HG02885 (cell line): Measurements from ENCODE around the gene NCOA1.
"Not testable (repeated sequence)": the region's sequence is repeated elsewhere in the genome, so short reads cannot be mapped to it uniquely, and the experiment has no call there.

Experiments
- ATAC-seq: cut with Tn5 transposase; IDR thresholded peaks from one replicate; pipeline ENCODE4 v1.9.1; 2021; ENCODE audit warnings: mild to moderate bottlenecking; ENCODE audit not compliant: unreplicated experiment, poor library complexity

Gene NCOA1

GRCh38 chr2:24531610-24532009 lies 40.6 kb downstream of the NCOA1 start:
- not testable (repeated sequence) for ATAC-seq

DNA sequence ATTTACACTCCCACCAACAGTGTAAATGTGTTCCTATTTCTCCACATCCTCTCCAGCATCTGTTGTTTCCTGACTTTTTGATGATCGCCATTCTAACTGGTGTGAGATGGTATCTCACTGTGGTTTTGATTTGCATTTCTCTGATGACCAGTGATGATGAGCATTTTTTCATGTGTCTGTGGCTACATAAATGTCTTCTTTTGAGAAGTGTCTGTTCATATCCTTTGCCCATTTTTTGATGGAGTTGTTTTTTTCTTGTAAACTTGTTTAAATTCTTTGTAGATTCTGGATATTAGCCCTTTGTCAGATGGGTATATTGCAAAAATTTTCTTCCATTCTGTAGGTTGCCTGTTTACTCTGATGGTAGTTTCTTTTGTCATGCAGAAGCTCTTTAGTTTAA lies 41.0 kb downstream of the NCOA1 start:
- not testable (repeated sequence) for ATAC-seq

- not testable (repeated sequence) for ATAC-seq
Observed at GRCh38 chr2:24533574-24533973, 42.5 kb downstream of the NCOA1 start.

GRCh38 chr2:24538720-24539119 lies 47.7 kb downstream of the NCOA1 start:
- peak; percentile 62 for ATAC-seq

GRCh38 chr2:24539258-24539657 lies 48.2 kb downstream of the NCOA1 start:
- no peak for ATAC-seq

GRCh38 chr2:24540011-24540477 lies 49.0 kb downstream of the NCOA1 start:
- ATAC-seq, result no peak

- no peak for ATAC-seq
Observed at GRCh38 chr2:24541621-24542020, 50.6 kb downstream of the NCOA1 start.

GRCh38 chr2:24542269-24542872 lies 51.3 kb downstream of the NCOA1 start:
- ATAC-seq, result no peak

- no peak for ATAC-seq
Observed at GRCh38 chr2:24543252-24543651, 52.2 kb downstream of the NCOA1 start.

DNA sequence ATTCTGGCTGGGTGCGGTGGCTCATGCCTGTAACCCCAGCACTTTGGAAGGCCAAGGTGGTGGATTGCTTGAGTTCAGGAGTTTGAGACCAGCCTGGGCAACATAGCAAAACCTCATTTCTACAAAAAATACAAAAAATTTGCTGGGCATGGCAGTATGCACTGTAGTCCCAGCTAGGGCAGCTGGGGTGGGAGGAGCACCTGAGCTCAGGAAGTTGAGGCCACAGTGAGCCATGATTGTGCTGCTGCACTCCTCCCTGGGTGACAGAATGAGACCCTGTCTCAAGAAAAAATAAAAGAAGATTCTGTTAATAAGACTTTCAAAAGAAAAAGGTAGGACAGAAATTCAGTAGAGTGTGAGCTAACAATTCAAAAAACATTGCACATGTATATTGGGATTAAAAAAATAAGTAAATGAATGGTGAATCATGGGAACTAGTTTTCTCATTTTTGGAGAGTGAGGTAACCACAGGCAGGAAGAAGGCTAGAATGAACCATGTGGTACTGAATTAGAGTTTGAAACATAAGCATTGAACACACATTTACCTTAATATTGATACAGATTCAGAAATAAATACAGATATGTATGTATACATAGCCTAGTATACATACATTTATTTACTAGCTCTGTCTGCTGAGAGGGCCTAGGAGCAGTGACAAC lies 53.5 kb downstream of the NCOA1 start:
- ATAC-seq, result no peak

DNA sequence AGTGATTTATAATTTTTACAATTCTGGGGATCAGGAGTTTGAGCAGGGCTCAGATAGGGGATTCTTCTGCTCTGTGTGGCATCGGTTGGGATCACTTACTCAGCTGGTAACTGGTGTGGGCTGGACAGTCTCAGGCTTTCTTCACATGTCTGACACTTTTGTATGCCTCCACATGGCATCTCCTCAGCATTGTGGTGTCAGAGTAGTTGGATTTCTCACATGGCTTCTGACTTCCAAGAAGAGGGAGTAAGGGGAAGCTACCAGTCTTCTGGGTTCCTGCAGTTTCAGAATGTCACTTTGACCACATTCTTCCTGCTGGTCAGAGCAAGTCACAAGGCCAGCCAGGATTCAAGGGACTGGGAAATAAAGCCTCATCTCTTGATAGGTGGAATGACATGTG lies 55.6 kb downstream of the NCOA1 start:
- ATAC-seq, result no peak

DNA sequence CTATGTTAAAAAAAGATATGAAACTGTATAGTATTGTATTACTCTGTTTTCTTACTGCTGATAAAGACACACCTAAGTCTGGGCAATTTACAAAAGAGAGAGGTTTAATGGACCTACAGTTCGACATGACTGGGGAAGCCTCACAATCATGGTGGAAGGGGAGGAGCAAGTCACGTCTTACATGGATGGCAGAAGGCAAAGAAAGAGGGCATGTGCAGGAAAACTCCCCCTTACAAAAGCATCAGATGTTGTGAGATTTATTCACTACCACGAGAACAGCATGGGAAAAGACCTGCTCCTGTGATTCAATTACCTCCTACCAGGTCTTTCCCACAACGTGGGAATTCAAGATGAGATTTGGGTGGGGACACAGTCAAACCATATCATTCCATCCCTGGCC lies 57.0 kb downstream of the NCOA1 start:
- no peak for ATAC-seq

- not testable (repeated sequence) for ATAC-seq
Observed at GRCh38 chr2:24550301-24550700, 59.2 kb downstream of the NCOA1 start.

DNA sequence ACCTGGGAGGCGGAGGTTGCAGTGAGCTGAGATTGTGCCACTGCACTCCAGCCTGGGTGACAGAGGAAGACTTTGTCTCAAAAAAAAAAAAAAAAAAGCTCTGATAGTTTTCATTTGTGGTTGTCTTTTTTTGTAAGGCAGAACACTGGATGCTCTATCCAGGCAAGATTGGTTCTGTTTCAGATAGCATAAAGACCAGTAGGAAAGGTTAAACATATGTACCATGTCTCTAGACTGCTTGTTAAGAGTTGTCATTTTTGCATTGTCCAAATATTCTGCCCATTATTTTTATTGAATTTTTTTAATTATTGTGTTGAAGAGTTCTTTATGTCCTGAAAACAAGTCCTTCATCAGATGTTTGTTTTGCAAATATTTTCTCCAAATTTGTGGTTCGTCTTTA lies 60.0 kb downstream of the NCOA1 start:
- ATAC-seq, result no peak

DNA sequence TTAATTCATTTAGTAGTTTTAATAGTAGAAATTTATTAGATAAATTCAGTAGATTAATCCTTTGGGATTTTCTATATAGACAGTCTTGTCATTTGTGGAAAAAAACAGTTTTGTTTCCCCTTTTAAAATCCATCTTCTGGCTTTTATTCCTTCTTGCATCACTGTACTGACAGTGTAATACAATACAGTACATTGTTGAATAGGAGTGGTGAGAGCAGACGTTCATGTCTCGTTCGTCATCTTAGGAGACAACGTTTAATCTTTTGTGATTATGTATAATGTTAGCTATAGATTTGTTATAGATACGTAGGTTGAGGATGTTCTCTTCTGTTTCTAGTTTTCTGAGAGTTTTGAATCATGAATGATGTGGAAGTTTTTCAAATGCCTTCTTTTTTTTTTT lies 61.8 kb downstream of the NCOA1 start:
- no peak for ATAC-seq

- ATAC-seq, result no peak
Observed at GRCh38 chr2:24558781-24559472, 67.9 kb downstream of the NCOA1 start.

DNA sequence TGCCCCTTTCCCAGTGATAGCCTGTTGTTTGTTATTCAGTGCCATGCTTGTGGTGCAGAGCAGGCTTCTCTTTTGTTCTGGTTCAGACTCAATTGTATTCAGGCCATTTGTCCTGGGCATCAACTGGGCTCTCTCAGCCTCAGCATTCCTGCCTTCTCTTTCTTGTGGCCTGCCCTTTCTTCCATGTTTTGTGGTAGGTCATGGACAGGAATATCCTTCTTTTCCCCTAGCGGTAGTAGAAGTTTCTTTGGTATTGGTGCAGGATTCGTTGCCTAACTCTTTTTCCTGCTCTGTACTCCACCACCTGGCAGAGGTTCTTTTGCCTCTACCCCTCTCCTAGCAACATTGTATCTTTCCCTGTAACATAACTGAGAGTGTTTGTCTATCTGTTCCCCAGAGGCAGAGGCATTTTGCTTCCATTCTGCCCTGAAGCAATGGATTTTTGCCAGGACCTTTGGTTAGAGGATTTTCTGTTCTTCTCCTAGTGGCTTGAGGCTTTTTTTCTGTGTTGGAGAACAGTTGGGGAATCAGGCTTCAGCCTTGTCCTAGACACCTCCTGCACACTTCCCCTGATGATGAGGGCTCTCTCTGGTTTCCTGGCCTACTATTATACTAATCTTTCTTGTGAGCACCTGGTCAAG lies 68.5 kb downstream of the NCOA1 start:
- no peak for ATAC-seq

- no peak for ATAC-seq
Observed at GRCh38 chr2:24565537-24565936, 74.5 kb downstream of the NCOA1 start.

DNA sequence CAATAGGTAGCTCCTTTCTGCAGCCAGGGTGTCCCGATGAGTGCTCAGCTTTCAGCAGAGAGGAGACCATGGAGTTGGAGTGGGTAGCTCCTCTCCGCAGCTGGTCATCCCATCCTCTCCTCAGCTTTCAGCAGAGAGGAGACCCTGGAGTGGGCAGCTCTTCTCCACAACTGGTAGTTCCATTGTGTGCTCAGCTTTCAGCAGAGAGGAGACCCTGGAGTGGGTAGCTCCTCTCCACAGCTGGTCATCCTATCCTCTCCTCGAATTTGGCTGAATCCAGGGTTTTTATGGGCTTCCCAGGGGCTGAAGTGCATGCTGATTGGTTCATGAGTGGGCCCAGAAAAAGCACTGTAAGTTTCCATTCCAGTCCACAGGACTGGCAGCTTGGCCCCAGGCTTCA lies 75.2 kb downstream of the NCOA1 start:
- ATAC-seq, result no peak

- no peak for ATAC-seq
Observed at GRCh38 chr2:24566630-24567029, 75.6 kb downstream of the NCOA1 start.

DNA sequence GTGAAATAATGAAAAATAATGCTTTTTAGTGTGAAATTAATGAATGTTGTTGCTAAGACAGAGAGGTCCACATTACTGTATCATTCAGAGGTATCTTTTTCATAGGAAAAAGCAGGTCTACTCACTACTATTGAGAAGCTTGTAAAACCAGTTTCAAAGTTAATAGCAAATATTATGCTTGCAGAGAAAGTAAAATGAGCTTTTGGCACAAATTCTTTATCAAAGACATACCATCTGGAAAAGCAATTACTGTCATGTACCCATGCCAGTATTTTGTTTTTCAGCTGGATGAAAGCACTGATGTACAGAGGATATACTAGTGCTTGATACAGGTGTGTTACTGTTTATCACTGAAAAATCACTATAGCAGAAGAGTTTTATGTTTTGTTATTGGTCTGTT lies 77.5 kb downstream of the NCOA1 start:
- ATAC-seq, result no peak
